SK-N-SH treated with all-trans-retinoic acid at 6 μM for 48 hours (cell line): ENCODE results near the gene ZNF148.

Experiments
- ATAC-seq: fragments of 200-7000 bp; cut with Tn5 transposase; 3 replicates; pipeline ENCODE4 v1.9.1; 2020; ENCODE audit warnings: mild to moderate bottlenecking, moderate library complexity
- ARNTL ChIP-seq: fragments of 450-650 bp; formaldehyde crosslinking; IDR thresholded peaks from 2 replicates; pipeline ENCODE4 v1.5.0; 2020; ENCODE audit warnings: low read depth, mild to moderate bottlenecking, moderate library complexity, borderline replicate concordance
- BACH2 ChIP-seq: fragments of 250-450 bp; sonication (Bioruptor Pico); IDR thresholded peaks from 2 replicates; pipeline ENCODE4 v1.9.0; 2021; ENCODE audit warnings: mild to moderate bottlenecking, borderline replicate concordance
- CSDC2 ChIP-seq: fragments of 250-450 bp; sonication (Bioruptor Pico); IDR thresholded peaks from 2 replicates; pipeline ENCODE4 v1.5.0; 2020; ENCODE audit warnings: mild to moderate bottlenecking, moderate library complexity
- ESRRG ChIP-seq: fragments of 250-450 bp; sonication (Bioruptor Pico); IDR thresholded peaks from 2 replicates; pipeline ENCODE4 v1.6.1; 2021; ENCODE audit warnings: mild to moderate bottlenecking
- GLIS3 ChIP-seq: fragments of 250-450 bp; sonication (Bioruptor Pico); IDR thresholded peaks from 2 replicates; pipeline ENCODE4 v1.5.0; 2020; ENCODE audit warnings: mild to moderate bottlenecking, moderate library complexity
- ISL1 ChIP-seq: fragments of 250-450 bp; sonication (Bioruptor Pico); IDR thresholded peaks from 2 replicates; pipeline ENCODE4 v2.1.2; 2022; ENCODE audit warnings: mild to moderate bottlenecking, moderate library complexity
- OSR1 ChIP-seq: fragments of 250-450 bp; sonication (Bioruptor Pico); IDR thresholded peaks from 2 replicates; pipeline ENCODE4 v1.8.0; 2022; ENCODE audit warnings: moderate library complexity, mild to moderate bottlenecking, inconsistent platforms
- PATZ1 ChIP-seq: fragments of 250-450 bp; sonication (Bioruptor Pico); IDR thresholded peaks from 2 replicates; pipeline ENCODE4 v1.8.0; 2020; ENCODE audit warnings: mild to moderate bottlenecking, moderate library complexity, borderline replicate concordance
- PPARA ChIP-seq: fragments of 250-450 bp; sonication (Bioruptor Pico); IDR thresholded peaks from 2 replicates; pipeline ENCODE4 v1.5.0; 2020; ENCODE audit warnings: mild to moderate bottlenecking, borderline replicate concordance
- SNAI2 ChIP-seq: fragments of 250-450 bp; sonication (Bioruptor Pico); IDR thresholded peaks from 2 replicates; pipeline ENCODE4 v1.5.0; 2020; ENCODE audit warnings: mild to moderate bottlenecking, moderate library complexity
- TCF4 ChIP-seq: fragments of 250-450 bp; sonication (Bioruptor Pico); IDR thresholded peaks from 2 replicates; pipeline ENCODE4 v1.8.0; 2021; ENCODE audit warnings: mild to moderate bottlenecking, moderate library complexity, borderline replicate concordance
- TSHZ2 ChIP-seq: fragments of 250-450 bp; sonication (Bioruptor Pico); IDR thresholded peaks from 2 replicates; pipeline ENCODE4 v1.5.0; 2020; ENCODE audit warnings: mild to moderate bottlenecking, moderate library complexity
- ZC3H10 ChIP-seq: fragments of 250-450 bp; sonication (Bioruptor Pico); IDR thresholded peaks from 2 replicates; pipeline ENCODE4 v1.5.1; 2021; ENCODE audit warnings: mild to moderate bottlenecking, moderate library complexity
- ZFP3 ChIP-seq: fragments of 250-450 bp; sonication (Bioruptor Pico); IDR thresholded peaks from 2 replicates; pipeline ENCODE4 v1.5.0; 2020; ENCODE audit warnings: mild to moderate bottlenecking, moderate library complexity
- ZFP30 ChIP-seq: fragments of 450-650 bp; formaldehyde crosslinking; IDR thresholded peaks from 2 replicates; pipeline ENCODE4 v1.5.0; 2022; ENCODE audit warnings: mild to moderate bottlenecking, moderate library complexity
- ZNF565 ChIP-seq: fragments of 450-650 bp; formaldehyde crosslinking; conservative IDR thresholded peaks from 2 replicates; pipeline ENCODE4 v1.5.0; 2020; ENCODE audit warnings: low read depth, mild to moderate bottlenecking, moderate library complexity
- ZNF70 ChIP-seq: fragments of 450-650 bp; formaldehyde crosslinking; IDR thresholded peaks from 2 replicates; pipeline ENCODE4 v1.5.0; 2020; ENCODE audit warnings: mild to moderate bottlenecking, moderate library complexity
- ZNF8 ChIP-seq: fragments of 450-650 bp; formaldehyde crosslinking; IDR thresholded peaks from 2 replicates; pipeline ENCODE4 v1.5.0; 2020; ENCODE audit warnings: mild to moderate bottlenecking, moderate library complexity
- TF ChIP-seq, protein P1 (sequence below): fragments of 250-450 bp; sonication (Bioruptor Pico); IDR thresholded peaks from 2 replicates; pipeline ENCODE4 v1.5.1; 2021; ENCODE audit warnings: mild to moderate bottlenecking, moderate library complexity
- TF ChIP-seq, protein P2 (sequence below): fragments of 250-450 bp; sonication (Bioruptor Pico); IDR thresholded peaks from 2 replicates; pipeline ENCODE4 v1.8.0; 2021; ENCODE audit warnings: low read depth, mild to moderate bottlenecking, moderate library complexity, borderline replicate concordance
- TF ChIP-seq, protein P3 (sequence below): fragments of 250-450 bp; sonication (Bioruptor Pico); IDR thresholded peaks from 2 replicates; pipeline ENCODE4 v1.5.1; 2020; ENCODE audit warnings: low read depth, mild to moderate bottlenecking, moderate library complexity

The ZNF148 gene

GRCh38 chr3:125187599-125187910 is 187.6 kb downstream of the ZNF148 start:
- no peak for ATAC-seq
- no peak for TF ChIP-seq ARNTL (CRISPR knock-in tag)
- TF ChIP-seq BACH2: no peak
- no peak for TF ChIP-seq ZNF70 (CRISPR knock-in tag)
- TF ChIP-seq TSHZ2 (CRISPR knock-in tag): no peak
- no peak for TF ChIP-seq ZC3H10 (CRISPR knock-in tag)
- TF ChIP-seq, protein P1, sequence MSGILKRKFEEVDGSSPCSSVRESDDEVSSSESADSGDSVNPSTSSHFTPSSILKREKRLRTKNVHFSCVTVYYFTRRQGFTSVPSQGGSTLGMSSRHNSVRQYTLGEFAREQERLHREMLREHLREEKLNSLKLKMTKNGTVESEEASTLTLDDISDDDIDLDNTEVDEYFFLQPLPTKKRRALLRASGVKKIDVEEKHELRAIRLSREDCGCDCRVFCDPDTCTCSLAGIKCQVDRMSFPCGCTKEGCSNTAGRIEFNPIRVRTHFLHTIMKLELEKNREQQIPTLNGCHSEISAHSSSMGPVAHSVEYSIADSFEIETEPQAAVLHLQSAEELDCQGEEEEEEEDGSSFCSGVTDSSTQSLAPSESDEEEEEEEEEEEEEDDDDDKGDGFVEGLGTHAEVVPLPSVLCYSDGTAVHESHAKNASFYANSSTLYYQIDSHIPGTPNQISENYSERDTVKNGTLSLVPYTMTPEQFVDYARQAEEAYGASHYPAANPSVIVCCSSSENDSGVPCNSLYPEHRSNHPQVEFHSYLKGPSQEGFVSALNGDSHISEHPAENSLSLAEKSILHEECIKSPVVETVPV (CRISPR knock-in tag): no peak
- TF ChIP-seq ISL1: no peak
- TF ChIP-seq ZFP3 (CRISPR knock-in tag): no peak
- TF ChIP-seq, all 23 proteins: peak for 0

DNA sequence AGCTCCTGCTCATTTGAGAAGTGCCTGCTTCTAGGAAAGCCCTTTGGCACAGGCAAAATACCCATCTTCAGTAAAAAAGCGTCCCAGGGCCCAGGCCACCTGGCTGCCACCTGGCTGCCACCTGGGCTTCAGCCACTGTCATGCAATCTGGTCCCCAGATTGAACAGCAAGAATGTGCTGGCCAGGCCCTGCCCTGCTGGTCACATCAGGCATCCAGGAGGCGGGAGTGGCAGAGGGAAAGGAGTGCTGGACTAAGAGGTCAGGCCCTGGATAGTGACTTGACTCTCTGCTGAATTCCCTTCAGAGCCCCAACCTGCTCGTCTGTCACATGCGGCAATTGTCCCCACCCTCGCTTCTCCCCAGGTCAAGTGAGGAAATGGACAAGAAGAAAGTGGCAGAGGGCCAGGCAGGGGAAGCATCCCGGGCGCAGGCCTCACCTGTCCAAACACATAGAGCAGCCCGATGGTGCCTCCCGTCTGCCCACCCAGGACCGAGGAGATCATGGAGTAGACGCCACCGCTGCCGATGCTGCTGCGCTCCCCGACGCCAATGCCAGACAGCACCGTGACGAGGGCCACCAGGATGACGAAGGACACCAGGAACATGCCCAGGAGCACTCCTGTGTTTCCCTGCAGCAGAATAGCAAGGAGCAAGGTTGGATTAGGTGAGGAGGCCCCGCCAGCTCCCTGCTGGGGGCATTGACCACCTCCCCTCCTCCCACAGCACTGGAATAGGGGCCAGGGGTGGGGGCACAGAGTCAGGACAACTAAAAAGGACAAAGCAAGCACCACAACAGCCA is 188.1 kb downstream of the ZNF148 start:
- TF ChIP-seq TCF4: peak; percentile 78; the same call in 1 of the 2 replicates
- no peak for TF ChIP-seq OSR1 (CRISPR knock-in tag)
- TF ChIP-seq ESRRG (CRISPR knock-in tag): no peak
- no peak for TF ChIP-seq ZC3H10 (CRISPR knock-in tag)
- TF ChIP-seq, protein P2, sequence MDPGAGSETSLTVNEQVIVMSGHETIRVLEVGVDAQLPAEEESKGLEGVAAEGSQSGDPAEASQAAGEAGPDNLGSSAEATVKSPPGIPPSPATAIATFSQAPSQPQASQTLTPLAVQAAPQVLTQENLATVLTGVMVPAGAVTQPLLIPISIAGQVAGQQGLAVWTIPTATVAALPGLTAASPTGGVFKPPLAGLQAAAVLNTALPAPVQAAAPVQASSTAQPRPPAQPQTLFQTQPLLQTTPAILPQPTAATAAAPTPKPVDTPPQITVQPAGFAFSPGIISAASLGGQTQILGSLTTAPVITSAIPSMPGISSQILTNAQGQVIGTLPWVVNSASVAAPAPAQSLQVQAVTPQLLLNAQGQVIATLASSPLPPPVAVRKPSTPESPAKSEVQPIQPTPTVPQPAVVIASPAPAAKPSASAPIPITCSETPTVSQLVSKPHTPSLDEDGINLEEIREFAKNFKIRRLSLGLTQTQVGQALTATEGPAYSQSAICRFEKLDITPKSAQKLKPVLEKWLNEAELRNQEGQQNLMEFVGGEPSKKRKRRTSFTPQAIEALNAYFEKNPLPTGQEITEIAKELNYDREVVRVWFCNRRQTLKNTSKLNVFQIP (CRISPR knock-in tag): no peak
- no peak for TF ChIP-seq ZNF8 (CRISPR knock-in tag)
- no peak for TF ChIP-seq ARNTL (CRISPR knock-in tag)
- no peak for TF ChIP-seq PATZ1 (CRISPR knock-in tag)
- ATAC-seq: peak; percentile 38; the same call in 2 of the 3 replicates

DNA sequence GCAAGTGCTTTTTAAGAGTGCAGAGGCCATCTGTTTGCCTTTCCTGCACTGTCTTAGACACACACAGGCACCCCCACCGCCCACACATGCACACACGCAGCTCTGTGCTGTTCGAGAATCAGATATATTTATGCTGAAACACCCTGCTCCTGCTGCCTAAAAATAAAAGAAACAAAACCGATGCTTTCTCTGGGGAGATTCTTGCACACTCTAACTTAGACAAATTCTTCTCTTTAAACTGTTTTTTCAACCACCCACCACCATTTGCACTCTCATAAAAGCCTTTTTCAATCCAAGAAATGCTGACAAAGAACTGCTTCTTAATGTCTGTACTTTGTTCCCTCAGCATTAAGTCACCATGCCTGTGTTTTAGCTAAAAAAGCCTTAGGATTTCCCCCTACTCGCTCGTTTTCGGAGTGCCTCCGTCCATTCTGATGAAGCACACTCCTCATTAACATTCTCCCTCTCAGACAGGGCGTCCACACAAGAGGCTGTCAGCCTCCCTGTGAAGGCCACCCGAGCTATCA is 188.8 kb downstream of the ZNF148 start:
- ATAC-seq: peak; percentile 70
- TF ChIP-seq ZFP3 (CRISPR knock-in tag) (no peak), BACH2 (no peak), GLIS3 (CRISPR knock-in tag) (no peak), ISL1 (no peak), PATZ1 (CRISPR knock-in tag) (no peak), TCF4 (no peak), TSHZ2 (CRISPR knock-in tag) (no peak), ZFP30 (CRISPR knock-in tag) (no peak), CSDC2 (no peak), OSR1 (CRISPR knock-in tag) (no peak), SNAI2 (no peak), PPARA (no peak), ZNF565 (CRISPR knock-in tag) (no peak)
- TF ChIP-seq, protein P3, sequence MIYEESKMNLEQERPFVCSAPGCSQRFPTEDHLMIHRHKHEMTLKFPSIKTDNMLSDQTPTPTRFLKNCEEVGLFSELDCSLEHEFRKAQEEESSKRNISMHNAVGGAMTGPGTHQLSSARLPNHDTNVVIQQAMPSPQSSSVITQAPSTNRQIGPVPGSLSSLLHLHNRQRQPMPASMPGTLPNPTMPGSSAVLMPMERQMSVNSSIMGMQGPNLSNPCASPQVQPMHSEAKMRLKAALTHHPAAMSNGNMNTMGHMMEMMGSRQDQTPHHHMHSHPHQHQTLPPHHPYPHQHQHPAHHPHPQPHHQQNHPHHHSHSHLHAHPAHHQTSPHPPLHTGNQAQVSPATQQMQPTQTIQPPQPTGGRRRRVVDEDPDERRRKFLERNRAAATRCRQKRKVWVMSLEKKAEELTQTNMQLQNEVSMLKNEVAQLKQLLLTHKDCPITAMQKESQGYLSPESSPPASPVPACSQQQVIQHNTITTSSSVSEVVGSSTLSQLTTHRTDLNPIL: no peak
